Right lobe of liver (tissue), 4 donors: ENCODE data around the gene TMTC1.

ENCODE experiments used
- POLR2A ChIP-seq: fragments of 450-650 bp; IDR thresholded peaks from one replicate; pipeline ENCODE4 v1.6.1; 2017; ENCODE audit warnings: antibody characterized with exemption, mild to moderate bottlenecking
- TF ChIP-seq, protein P1 (sequence below), 4 donors: fragments of 200-600 bp in 3 of 4; fragments of 450-650 bp in 1 of 4; IDR thresholded peaks; one replicate each; pipeline versions ENCODE4 v1.5.1 to v1.8.0; 2016 to 2022; ENCODE audit warnings: antibody characterized with exemption in 4 of 4, mild to moderate bottlenecking in 2 of 4
- donor health status: DM: no; HTN: no; CAD: no.
- donor health status: DM: no; HTN: no; CAD: no.
- donor health status: DM: no; HTN: yes; CAD: no.

GRCh38 chr12:29771786-29772185 is 12.0 kb downstream of the TMTC1 start:
- TF ChIP-seq, protein P1, sequence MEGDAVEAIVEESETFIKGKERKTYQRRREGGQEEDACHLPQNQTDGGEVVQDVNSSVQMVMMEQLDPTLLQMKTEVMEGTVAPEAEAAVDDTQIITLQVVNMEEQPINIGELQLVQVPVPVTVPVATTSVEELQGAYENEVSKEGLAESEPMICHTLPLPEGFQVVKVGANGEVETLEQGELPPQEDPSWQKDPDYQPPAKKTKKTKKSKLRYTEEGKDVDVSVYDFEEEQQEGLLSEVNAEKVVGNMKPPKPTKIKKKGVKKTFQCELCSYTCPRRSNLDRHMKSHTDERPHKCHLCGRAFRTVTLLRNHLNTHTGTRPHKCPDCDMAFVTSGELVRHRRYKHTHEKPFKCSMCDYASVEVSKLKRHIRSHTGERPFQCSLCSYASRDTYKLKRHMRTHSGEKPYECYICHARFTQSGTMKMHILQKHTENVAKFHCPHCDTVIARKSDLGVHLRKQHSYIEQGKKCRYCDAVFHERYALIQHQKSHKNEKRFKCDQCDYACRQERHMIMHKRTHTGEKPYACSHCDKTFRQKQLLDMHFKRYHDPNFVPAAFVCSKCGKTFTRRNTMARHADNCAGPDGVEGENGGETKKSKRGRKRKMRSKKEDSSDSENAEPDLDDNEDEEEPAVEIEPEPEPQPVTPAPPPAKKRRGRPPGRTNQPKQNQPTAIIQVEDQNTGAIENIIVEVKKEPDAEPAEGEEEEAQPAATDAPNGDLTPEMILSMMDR (IDR thresholded peaks at IDR 0.05) = no peak
- TF ChIP-seq POLR2A = no peak
